GM12878 (cell line): ENCODE measurements around the gene ETV6. TPM values are rescaled to one million over a fixed set of nuclear protein-coding genes. Genes with fewer than 3 reads are reported as not detected.

Experiments
- BCL3 ChIP-seq: IDR thresholded peaks from 2 replicates; pipeline ENCODE4 v1.6.1; 2011; ENCODE audit warnings: borderline replicate concordance, low read depth, mild to moderate bottlenecking, moderate library complexity, low read length; ENCODE audit not compliant: insufficient read depth, poor library complexity, severe bottlenecking
- CBX3 ChIP-seq: fragments of 200-600 bp; sonication (generic); IDR thresholded peaks from 2 replicates; pipeline ENCODE4 v1.6.1; 2016; ENCODE audit warnings: low read depth, borderline replicate concordance
- EGR1 ChIP-seq, 2 experiments: IDR thresholded peaks; 1 replicate in 1 of 2; 2 replicates in 1 of 2; pipeline ENCODE4 v1.6.1; 2011 to 2012; ENCODE audit warnings: low read depth in 2 of 2, low read length in 2 of 2, borderline replicate concordance in 1 of 2, mild to moderate bottlenecking in 1 of 2, moderate library complexity in 1 of 2
- ESRRA ChIP-seq: IDR thresholded peaks from 2 replicates; pipeline ENCODE4 v1.6.1; 2012; ENCODE audit warnings: mild to moderate bottlenecking, low read length, improper control_type of control experiment
- EZH2 ChIP-seq: IDR thresholded peaks from 2 replicates; pipeline ENCODE4 v1.6.1; 2012; ENCODE audit warnings: low read depth, mild to moderate bottlenecking, control low read depth, inconsistent platforms, low read length, borderline replicate concordance; ENCODE audit not compliant: control insufficient read depth
- GABPA ChIP-seq: IDR thresholded peaks from 2 replicates; pipeline ENCODE4 v1.6.1; 2014; ENCODE audit warnings: antibody characterized with exemption, low read depth, mild to moderate bottlenecking, inconsistent platforms
- GATAD2B ChIP-seq: fragments of 450-650 bp; conservative IDR thresholded peaks from 2 replicates; pipeline ENCODE4 v1.6.1; 2017; ENCODE audit warnings: low read depth, mild to moderate bottlenecking, moderate library complexity
- HSF1 ChIP-seq: fragments of 150-350 bp; IDR thresholded peaks from 2 replicates; pipeline ENCODE4 v1.6.1; 2014; ENCODE audit warnings: mild to moderate bottlenecking, low read depth, low read length
- IKZF1 ChIP-seq: fragments of 450-650 bp; conservative IDR thresholded peaks from 2 replicates; pipeline ENCODE4 v1.6.1; 2017; ENCODE audit warnings: antibody characterized with exemption, mild to moderate bottlenecking
- KAT2A ChIP-seq: conservative IDR thresholded peaks from 2 replicates; pipeline ENCODE4 v1.6.1; 2011; ENCODE audit warnings: low read depth, low read length; ENCODE audit not compliant: control insufficient read depth
- MEF2A ChIP-seq: IDR thresholded peaks from 2 replicates; pipeline ENCODE4 v1.6.1; 2011; ENCODE audit warnings: low read depth, mild to moderate bottlenecking, low read length, moderate library complexity; ENCODE audit not compliant: insufficient read depth
- MEF2B ChIP-seq: fragments of 450-650 bp; IDR thresholded peaks from 2 replicates; pipeline ENCODE4 v1.6.1; 2018; ENCODE audit warnings: mild to moderate bottlenecking, moderate library complexity; ENCODE audit not compliant: partially characterized antibody, poor library complexity, severe bottlenecking
- MTA2 ChIP-seq: fragments of 450-650 bp; IDR thresholded peaks from 2 replicates; pipeline ENCODE4 v1.6.1; 2016; ENCODE audit warnings: low read depth, mild to moderate bottlenecking, moderate library complexity
- MXI1 ChIP-seq: fragments of 150-350 bp; IDR thresholded peaks from 2 replicates; pipeline ENCODE4 v1.6.1; 2011; ENCODE audit warnings: low read depth, mild to moderate bottlenecking, inconsistent platforms, low read length, improper control_type of control experiment
- NFYA ChIP-seq: IDR thresholded peaks from 2 replicates; pipeline ENCODE4 v1.6.1; 2011; ENCODE audit warnings: low read depth, mild to moderate bottlenecking, low read length, improper control_type of control experiment, borderline replicate concordance
- RELA ChIP-seq: fragments of 450-650 bp; IDR thresholded peaks from 2 replicates; pipeline ENCODE4 v1.8.0; 2014; ENCODE audit warnings: borderline replicate concordance; ENCODE audit not compliant: partially characterized antibody
- RFX5 ChIP-seq: IDR thresholded peaks from 2 replicates; pipeline ENCODE4 v1.6.1; 2011; ENCODE audit warnings: low read depth, low read length, improper control_type of control experiment
- SKIL ChIP-seq: fragments of 450-650 bp; IDR thresholded peaks from 2 replicates; pipeline ENCODE4 v1.6.1; 2017; ENCODE audit warnings: mild to moderate bottlenecking, low read depth, inconsistent platforms; ENCODE audit not compliant: poor library complexity, severe bottlenecking
- SPI1 ChIP-seq: IDR thresholded peaks from 2 replicates; pipeline ENCODE4 v1.6.1; 2011; ENCODE audit warnings: low read depth, mild to moderate bottlenecking, low read length, moderate library complexity, borderline replicate concordance; ENCODE audit not compliant: insufficient read depth
- SUZ12 ChIP-seq: fragments of 200-600 bp; sonication (generic); IDR thresholded peaks from one replicate; pipeline ENCODE4 v1.6.1; 2018; ENCODE audit warnings: antibody characterized with exemption, mild to moderate bottlenecking; ENCODE audit not compliant: unreplicated experiment
- YY1 ChIP-seq: IDR thresholded peaks from 2 replicates; pipeline ENCODE4 v1.6.1; 2011; ENCODE audit warnings: low read depth, mild to moderate bottlenecking, low read length
- ZBTB33 ChIP-seq: fragments of 450-650 bp; IDR thresholded peaks from 2 replicates; pipeline ENCODE4 v1.6.1; 2017; ENCODE audit warnings: mild to moderate bottlenecking
- ZNF274 ChIP-seq: IDR thresholded peaks from one replicate; pipeline ENCODE4 v1.8.0; 2011; ENCODE audit not compliant: insufficient read length, insufficient read depth
- ZNF622 ChIP-seq: fragments of 450-650 bp; IDR thresholded peaks from 2 replicates; pipeline ENCODE4 v1.6.1; 2017; ENCODE audit warnings: mild to moderate bottlenecking, inconsistent platforms
- polyA plus RNA-seq, 11 experiments: library from polyadenylated mRNA; depleted of rRNA in 4 of 11; unstranded in 6 of 11; stranded (reverse) in 5 of 11; fragments of >200 nt; fragmentation: Nextera tagmentation in 4 of 11; fragmentation: Illumina TruSeq in 1 of 11; extraction: Ambion mirVana in 4 of 11; extraction: Trizol in 1 of 11; gene quantifications; 1 replicate in 1 of 11; 2 replicates in 10 of 11; pipeline versions ENCODE4 v1.2.1 to v1.2.3, GENCODE V29; 2011 to 2016; ENCODE audit warnings: inconsistent platforms in 2 of 11, missing spikeins in 2 of 11, low read depth in 1 of 11
- total RNA-seq, 4 experiments: library from RNA; depleted of rRNA in 3 of 4; stranded (reverse); fragments of >200 nt in 3 of 4; fragmentation: Illumina TruSeq in 1 of 4; extraction: Trizol in 1 of 4; gene quantifications; 2 replicates each; pipeline versions ENCODE4 v1.2.1 to v1.2.3, GENCODE V29; 2013 to 2021

The ETV6 gene
- total and polyA plus RNA-seq, 10 of the 15 experiments (the other 5 are each of a cell fraction or from before 2014, with no cell fraction given): 6.6 to 74.8 (median 24.6) TPM

GRCh38 chr12:11811008-11811407, 161.5 kb downstream of the ETV6 start (continued):
- TF ChIP-seq SKIL (no peak), ZBTB33 (no peak), MXI1 (no peak), MEF2A (peak; percentile 34; the same call in 1 of the 2 replicates), CBX3 (no peak), MEF2B (no peak), ZNF622 (no peak), GATAD2B (no peak), BCL3 (peak; percentile 67), MTA2 (no peak), SUZ12 (no peak), ESRRA (no peak), YY1 (no peak), GABPA (0 out of 2 replicates have a peak, but pooled peaks have one; percentile 14), HSF1 (no peak), RFX5 (no peak), NFYA (no peak), IKZF1 (no peak), SPI1 (no peak), ZNF274 (no peak), EGR1 (IDR thresholded peaks at IDR 0.05; ENCODE audit: borderline replicate concordance in 1 of 2, low read depth in 2 of 2, low read length in 2 of 2) (no peak), EZH2 (no peak), KAT2A (no peak), RELA (no peak)
